Endothelial cell of umbilical vein (primary cell): ENCODE measurements around the gene ZNF557. TPM values are rescaled to one million over a fixed set of nuclear protein-coding genes. Genes with fewer than 3 reads are reported as not detected.

Experiments
- BruUV-seq: library from RNA; stranded (reverse); fragments of 400-500 nt; replicated peaks from 2 replicates; lab custom pipeline; 2021; lab: Mats Ljungman, UMichigan
- CTCF ChIA-PET: fragments of 300-600, 350-600 bp; sonication (Branson Sonifier 250); formaldehyde crosslinking; loops from one replicate; lab custom pipeline; 2021; ENCODE audit warnings: antibody characterized with exemption, inconsistent platforms; lab: Charles Lee
- POLR2A ChIA-PET: fragments of 300-600, 350-600 bp; sonication (Branson Sonifier 250); formaldehyde crosslinking; loops from one replicate; lab custom pipeline; 2021; ENCODE audit warnings: antibody characterized with exemption, inconsistent platforms; lab: Charles Lee
- DNase-seq: peaks from one replicate; pipeline ENCODE4 v3.0.0-alpha.2; 2011; ENCODE audit warnings: low read depth, low spot score
- FAIRE-seq: peaks from 2 replicates; lab custom pipeline; 2011; peaks lifted over from hg19 to GRCh38; lab: Jason Lieb, UNC
- H2AFZ ChIP-seq: 2 replicates; pipeline ENCODE4 v1.6.0; 2012; ENCODE audit warnings: low read depth, low read length, control low read depth, inconsistent platforms
- H3K27ac ChIP-seq: 2 replicates; pipeline ENCODE4 v1.5.1; 2011; ENCODE audit warnings: low read depth, mild to moderate bottlenecking, control low read depth, low read length, moderate library complexity; ENCODE audit not compliant: insufficient read depth
- H3K27me3 ChIP-seq, 2 experiments: 2 replicates each; pipeline versions ENCODE4 v1.6.0 to v1.6.1; 2011; ENCODE audit warnings: low read length in 2 of 2, mixed read lengths in 1 of 2; ENCODE audit not compliant: control insufficient read depth in 2 of 2, insufficient read depth in 2 of 2
- H3K36me3 ChIP-seq, 2 experiments: 2 replicates in 1 of 2; 3 replicates in 1 of 2; pipeline ENCODE4 v1.5.1; 2011; ENCODE audit warnings: low read length in 2 of 2, mild to moderate bottlenecking in 1 of 2, moderate library complexity in 1 of 2; ENCODE audit not compliant: control insufficient read depth in 2 of 2, insufficient read depth in 2 of 2; ENCODE audit errors: extremely low read depth in 1 of 2
- H3K4me1 ChIP-seq: 3 replicates; pipeline ENCODE4 v1.5.1; 2011; ENCODE audit warnings: mild to moderate bottlenecking, low read length; ENCODE audit not compliant: control insufficient read depth, insufficient read depth; ENCODE audit errors: extremely low read depth
- H3K4me2 ChIP-seq: 2 replicates; pipeline ENCODE4 v1.6.1; 2011; ENCODE audit warnings: low read length, control low read depth, mixed read lengths; ENCODE audit not compliant: insufficient read depth
- H3K4me3 ChIP-seq, 3 experiments: fragments of 200-600 bp in 1 of 3; sonication (generic), shearing (Covaris generic) in 1 of 3; replicated peaks in 1 of 3; 2 replicates each; pipeline ENCODE4 v1.5.1; 2011 to 2016; ENCODE audit warnings: control low read depth in 3 of 3, low read length in 3 of 3, mild to moderate bottlenecking in 2 of 3, inconsistent platforms in 1 of 3, low read depth in 1 of 3, moderate library complexity in 1 of 3; ENCODE audit not compliant: insufficient read depth in 1 of 3
- H3K79me2 ChIP-seq: 2 replicates; pipeline ENCODE4 v1.6.0; 2012; ENCODE audit warnings: low read length, inconsistent platforms; ENCODE audit not compliant: control insufficient read depth, insufficient read depth
- H3K9ac ChIP-seq: replicated peaks from 2 replicates; pipeline ENCODE3; 2011; ENCODE audit warnings: low read length, control low read depth; ENCODE audit not compliant: insufficient read depth; ENCODE audit errors: extremely low read depth
- H3K9me1 ChIP-seq: replicated peaks from 3 replicates; pipeline ENCODE4 v1.6.0; 2011; ENCODE audit warnings: mild to moderate bottlenecking, low read length; ENCODE audit not compliant: control insufficient read depth, insufficient read depth; ENCODE audit errors: extremely low read depth
- H3K9me3 ChIP-seq: replicated peaks from 2 replicates; pipeline ENCODE4 v1.5.1; 2012; ENCODE audit warnings: low read length, inconsistent platforms; ENCODE audit not compliant: control insufficient read depth, insufficient read depth
- H4K20me1 ChIP-seq: replicated peaks from 2 replicates; pipeline ENCODE3; 2011; ENCODE audit warnings: mild to moderate bottlenecking, low read length; ENCODE audit not compliant: control insufficient read depth, insufficient read depth; ENCODE audit errors: extremely low read depth
- EZH2 ChIP-seq: IDR thresholded peaks from 2 replicates; pipeline ENCODE4 v1.6.1; 2012; ENCODE audit warnings: borderline replicate concordance, low read depth, mild to moderate bottlenecking, moderate library complexity, low read length, inconsistent platforms; ENCODE audit not compliant: severe bottlenecking
- FOS ChIP-seq: IDR thresholded peaks from 2 replicates; pipeline ENCODE4 v1.6.1; 2011; ENCODE audit warnings: mild to moderate bottlenecking, low read length, moderate library complexity, borderline replicate concordance; ENCODE audit not compliant: insufficient read depth
- GATA2 ChIP-seq: IDR thresholded peaks from 2 replicates; pipeline ENCODE4 v1.7.0; 2011; ENCODE audit warnings: low read depth, mild to moderate bottlenecking, moderate library complexity, mixed read lengths, low read length; ENCODE audit not compliant: insufficient read length, insufficient read depth
- JUN ChIP-seq: IDR thresholded peaks from 2 replicates; pipeline ENCODE4 v1.6.1; 2011; ENCODE audit warnings: borderline replicate concordance, low read depth; ENCODE audit not compliant: insufficient read length, insufficient read depth
- MYC ChIP-seq: IDR thresholded peaks from one replicate; pipeline ENCODE4 v1.6.1; 2011; ENCODE audit warnings: mild to moderate bottlenecking, low read depth, low read length
- POLR2A ChIP-seq: IDR thresholded peaks from 2 replicates; pipeline ENCODE4 v1.6.1; 2012; ENCODE audit warnings: low read depth, mild to moderate bottlenecking, control low read depth, low read length
- POLR2AphosphoS5 ChIP-seq: IDR thresholded peaks from 2 replicates; pipeline ENCODE4 v1.6.1; 2012; ENCODE audit warnings: low read depth, mild to moderate bottlenecking, control low read depth, low read length, moderate library complexity; ENCODE audit not compliant: insufficient read depth
- dilution Hi-C: fragments of 300-500 bp; cut with MboI; formaldehyde crosslinking; loops from one replicate; pipeline ENCODE4 v1.15.0; 2019; ENCODE audit warnings: low sequenced_read_pairs; ENCODE audit not compliant: extremely low pct_ligation_motif_present
- intact Hi-C: fragments of 100-400 bp; cut with micrococcal nuclease; formaldehyde crosslinking; loops from one replicate; pipeline ENCODE4 v1.10.0; 2022
- polyA plus RNA-seq, 4 experiments: library from polyadenylated mRNA; depleted of rRNA in 3 of 4; stranded (reverse) in 3 of 4; unstranded in 1 of 4; fragments of >200 nt; gene quantifications; 2 replicates each; pipeline versions ENCODE4 v1.2.1 to v1.2.3, GENCODE V29; 2011 to 2012; ENCODE audit warnings: missing spikeins in 1 of 4
- total RNA-seq: library from RNA; stranded (reverse); gene quantifications from 2 replicates; pipeline ENCODE4 v1.2.3, GENCODE V29; 2021
- TF ChIP-seq, protein P1 (sequence below), 2 donors: IDR thresholded peaks; 1 replicate in 1 of 2; 2 replicates in 1 of 2; pipeline ENCODE4 v1.5.1; 2011; ENCODE audit warnings: low read length in 2 of 2, mild to moderate bottlenecking in 2 of 2, moderate library complexity in 2 of 2, control low read depth in 1 of 2, inconsistent platforms in 1 of 2, low read depth in 1 of 2; ENCODE audit not compliant: insufficient read depth in 1 of 2; ENCODE audit errors: extremely low read depth in 1 of 2
- TF ChIP-seq, protein P2 (sequence below): IDR thresholded peaks from 2 replicates; pipeline ENCODE4 v1.6.1; 2011; ENCODE audit not compliant: insufficient read depth, insufficient read length

ZNF557 gene
- total and polyA plus RNA-seq, 2 donors (not counting 3 experiments of a cell fraction or from before 2014, with no cell fraction given): 1.9 to 8.0 TPM

DNA sequence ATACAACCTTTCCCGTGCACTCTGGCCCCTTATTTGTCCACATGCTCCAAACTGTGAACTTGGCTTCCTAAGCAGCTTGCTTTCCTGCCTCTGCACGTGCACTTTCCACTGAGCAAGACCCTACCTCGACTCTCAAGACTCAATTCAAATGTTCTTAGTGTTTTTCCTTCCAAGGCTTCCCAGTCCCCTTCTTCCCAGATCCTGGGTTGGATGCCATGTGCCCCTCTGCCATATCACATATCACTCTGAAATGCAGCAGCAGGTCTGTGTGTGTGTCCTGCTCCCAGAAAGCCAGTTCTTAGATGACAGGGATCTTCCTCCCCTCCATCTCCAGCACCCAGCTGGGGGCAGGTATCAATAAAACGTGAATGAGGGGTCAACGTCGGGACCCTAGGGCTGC is 3.0 kb downstream of the ZNF557 start:
- no peak for DNase-seq
- Histone ChIP-seq H3K79me2 (peaks cover 9% of the 10 kb centered on the region), H3K4me3 (no peak overlapping the region), H3K9ac (no peak overlapping the region), H4K20me1 (no peaks in the 10 kb centered on the region), H3K27ac (no peak overlapping the region), H3K4me1 (peaks cover 7% of the 10 kb centered on the region), H2AFZ (no peak overlapping the region), H3K36me3 (peaks cover 15 to 28% of the 10 kb centered on the region in 2 experiments), H3K27me3 (no peaks in the 10 kb centered on the region), H3K9me3 (peaks cover 2% of the 10 kb centered on the region), H3K4me2 (no peak overlapping the region), H3K9me1 (no peaks in the 10 kb centered on the region)
- no peak for FAIRE-seq
- no TSS peak for BruUV-seq
- CTCF ChIA-PET: interaction anchor here (1.0 kb wide), 1 partner anchor 27 kb away, joined by 3 read pairs; no protein-coding TSS in a partner anchor
- POLR2A ChIA-PET: no interaction called here
- TF ChIP-seq FOS (no peak), JUN (no peak), EZH2 (no peak), MYC (no peak), GATA2 (no peak), POLR2A (no peak), POLR2AphosphoS5 (no peak)
- TF ChIP-seq, protein P1, sequence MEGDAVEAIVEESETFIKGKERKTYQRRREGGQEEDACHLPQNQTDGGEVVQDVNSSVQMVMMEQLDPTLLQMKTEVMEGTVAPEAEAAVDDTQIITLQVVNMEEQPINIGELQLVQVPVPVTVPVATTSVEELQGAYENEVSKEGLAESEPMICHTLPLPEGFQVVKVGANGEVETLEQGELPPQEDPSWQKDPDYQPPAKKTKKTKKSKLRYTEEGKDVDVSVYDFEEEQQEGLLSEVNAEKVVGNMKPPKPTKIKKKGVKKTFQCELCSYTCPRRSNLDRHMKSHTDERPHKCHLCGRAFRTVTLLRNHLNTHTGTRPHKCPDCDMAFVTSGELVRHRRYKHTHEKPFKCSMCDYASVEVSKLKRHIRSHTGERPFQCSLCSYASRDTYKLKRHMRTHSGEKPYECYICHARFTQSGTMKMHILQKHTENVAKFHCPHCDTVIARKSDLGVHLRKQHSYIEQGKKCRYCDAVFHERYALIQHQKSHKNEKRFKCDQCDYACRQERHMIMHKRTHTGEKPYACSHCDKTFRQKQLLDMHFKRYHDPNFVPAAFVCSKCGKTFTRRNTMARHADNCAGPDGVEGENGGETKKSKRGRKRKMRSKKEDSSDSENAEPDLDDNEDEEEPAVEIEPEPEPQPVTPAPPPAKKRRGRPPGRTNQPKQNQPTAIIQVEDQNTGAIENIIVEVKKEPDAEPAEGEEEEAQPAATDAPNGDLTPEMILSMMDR (IDR thresholded peaks at IDR 0.05; ENCODE audit: extremely low read depth in 1 of 2, insufficient read depth in 1 of 2, low read depth in 1 of 2, low read length in 2 of 2): no peak
- TF ChIP-seq, protein P2, sequence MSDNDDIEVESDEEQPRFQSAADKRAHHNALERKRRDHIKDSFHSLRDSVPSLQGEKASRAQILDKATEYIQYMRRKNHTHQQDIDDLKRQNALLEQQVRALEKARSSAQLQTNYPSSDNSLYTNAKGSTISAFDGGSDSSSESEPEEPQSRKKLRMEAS: no peak
- dilution Hi-C loops: no loop called here
- intact Hi-C loops: no loop called here
